ENCODE measurements around the gene UBN1.

DNA sequence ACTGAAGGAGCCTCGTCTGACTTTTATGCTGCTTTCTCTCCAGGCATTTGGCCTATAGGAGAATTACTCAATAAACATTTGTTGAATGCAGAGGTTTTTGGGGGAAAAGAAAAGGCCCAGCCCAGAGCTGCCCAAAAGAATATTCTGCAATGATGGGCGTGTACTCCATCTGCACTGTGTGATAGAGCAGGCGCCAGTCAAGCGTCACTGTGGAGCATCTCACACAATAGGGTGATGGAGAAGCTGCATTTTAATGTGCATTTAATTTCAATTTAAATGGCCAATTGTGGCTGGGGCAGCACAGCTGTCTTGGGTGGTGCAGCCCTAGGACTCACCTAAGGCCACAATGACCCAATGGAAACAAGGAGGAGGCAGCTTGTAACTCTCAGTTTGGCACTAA is 20.8 kb upstream of the UBN1 start:
- TF ChIP-seq, protein P1, sequence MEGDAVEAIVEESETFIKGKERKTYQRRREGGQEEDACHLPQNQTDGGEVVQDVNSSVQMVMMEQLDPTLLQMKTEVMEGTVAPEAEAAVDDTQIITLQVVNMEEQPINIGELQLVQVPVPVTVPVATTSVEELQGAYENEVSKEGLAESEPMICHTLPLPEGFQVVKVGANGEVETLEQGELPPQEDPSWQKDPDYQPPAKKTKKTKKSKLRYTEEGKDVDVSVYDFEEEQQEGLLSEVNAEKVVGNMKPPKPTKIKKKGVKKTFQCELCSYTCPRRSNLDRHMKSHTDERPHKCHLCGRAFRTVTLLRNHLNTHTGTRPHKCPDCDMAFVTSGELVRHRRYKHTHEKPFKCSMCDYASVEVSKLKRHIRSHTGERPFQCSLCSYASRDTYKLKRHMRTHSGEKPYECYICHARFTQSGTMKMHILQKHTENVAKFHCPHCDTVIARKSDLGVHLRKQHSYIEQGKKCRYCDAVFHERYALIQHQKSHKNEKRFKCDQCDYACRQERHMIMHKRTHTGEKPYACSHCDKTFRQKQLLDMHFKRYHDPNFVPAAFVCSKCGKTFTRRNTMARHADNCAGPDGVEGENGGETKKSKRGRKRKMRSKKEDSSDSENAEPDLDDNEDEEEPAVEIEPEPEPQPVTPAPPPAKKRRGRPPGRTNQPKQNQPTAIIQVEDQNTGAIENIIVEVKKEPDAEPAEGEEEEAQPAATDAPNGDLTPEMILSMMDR (conservative IDR thresholded peaks at IDR 0.05 in 1 of 2, IDR thresholded peaks at IDR 0.05 in 1 of 2; ENCODE audit: extremely low read depth in 1 of 2, insufficient read depth in 1 of 2, low read depth in 1 of 2, low read length in 2 of 2), result no peak
- no peak for TF ChIP-seq EZH2 (IDR thresholded peaks at IDR 0.05; ENCODE audit: borderline replicate concordance, low read length)

All from mammary epithelial cell (primary cell).